GM18867 (cell line): ENCODE data around the gene TMIE.

Experiments
- ATAC-seq: cut with Tn5 transposase; IDR thresholded peaks from one replicate; pipeline ENCODE4 v1.9.1; 2021; ENCODE audit warnings: mild to moderate bottlenecking, moderate library complexity; ENCODE audit not compliant: unreplicated experiment

TMIE gene

DNA sequence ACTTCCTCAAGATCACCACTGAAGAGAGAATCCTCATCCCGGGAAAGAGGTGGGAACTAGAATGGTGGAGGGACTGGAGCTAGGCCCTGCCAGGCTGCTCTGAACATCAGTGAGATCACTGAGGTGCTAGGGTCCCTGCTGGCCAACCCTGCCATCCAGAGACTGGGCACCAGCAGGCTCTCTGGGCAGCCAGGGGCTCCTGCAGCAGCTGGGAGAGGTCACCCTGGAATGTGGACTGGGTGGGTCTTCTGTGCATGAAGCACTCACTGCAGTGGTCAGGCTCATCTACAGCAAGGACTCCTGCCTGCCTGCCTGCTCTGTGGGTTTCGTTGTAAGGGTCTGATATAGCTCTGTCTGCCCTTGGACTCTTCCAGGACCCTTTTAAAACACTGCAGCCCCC lies 32.6 kb upstream of the TMIE start:
- ATAC-seq, result no peak

DNA sequence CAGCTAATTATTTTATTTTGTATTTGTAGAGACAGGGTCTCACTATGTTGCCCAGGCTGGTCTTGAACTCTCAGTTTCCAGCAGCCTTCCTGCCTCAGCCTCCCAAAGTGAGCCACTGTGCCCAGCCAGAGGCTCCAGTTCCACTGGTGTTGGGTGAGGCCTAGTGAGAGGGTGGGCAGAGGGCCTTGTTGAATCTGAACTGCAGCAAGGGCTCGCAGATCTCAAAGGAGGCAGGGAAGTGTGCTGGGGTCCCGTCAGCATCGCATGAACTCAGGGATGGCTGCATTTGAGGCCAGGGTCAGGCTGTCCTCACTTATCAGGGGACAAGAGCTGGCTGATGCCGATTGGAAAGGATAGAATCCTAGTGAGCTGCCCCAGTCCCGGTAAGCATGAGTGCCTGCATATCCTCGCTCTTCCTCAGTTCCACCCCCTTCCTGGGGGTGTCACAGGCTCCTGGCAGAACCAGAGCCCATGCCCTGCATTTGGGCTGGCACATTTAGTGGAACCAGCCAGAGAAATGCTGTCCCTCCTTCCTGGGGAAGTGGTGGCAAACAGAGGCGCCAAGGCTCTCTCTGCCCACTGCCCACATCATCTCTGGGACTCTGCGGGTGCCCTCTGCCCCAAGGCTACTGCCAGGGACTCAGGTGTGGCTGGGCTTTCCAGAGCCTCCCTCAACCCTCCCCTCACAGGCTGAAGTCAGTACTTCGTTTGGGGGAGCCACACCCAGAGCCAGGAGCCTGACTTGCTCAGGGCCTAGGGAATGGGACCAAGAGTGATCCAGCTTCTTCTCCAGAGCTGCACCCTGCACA lies 31.8 kb upstream of the TMIE start:
- ATAC-seq, result no peak

DNA sequence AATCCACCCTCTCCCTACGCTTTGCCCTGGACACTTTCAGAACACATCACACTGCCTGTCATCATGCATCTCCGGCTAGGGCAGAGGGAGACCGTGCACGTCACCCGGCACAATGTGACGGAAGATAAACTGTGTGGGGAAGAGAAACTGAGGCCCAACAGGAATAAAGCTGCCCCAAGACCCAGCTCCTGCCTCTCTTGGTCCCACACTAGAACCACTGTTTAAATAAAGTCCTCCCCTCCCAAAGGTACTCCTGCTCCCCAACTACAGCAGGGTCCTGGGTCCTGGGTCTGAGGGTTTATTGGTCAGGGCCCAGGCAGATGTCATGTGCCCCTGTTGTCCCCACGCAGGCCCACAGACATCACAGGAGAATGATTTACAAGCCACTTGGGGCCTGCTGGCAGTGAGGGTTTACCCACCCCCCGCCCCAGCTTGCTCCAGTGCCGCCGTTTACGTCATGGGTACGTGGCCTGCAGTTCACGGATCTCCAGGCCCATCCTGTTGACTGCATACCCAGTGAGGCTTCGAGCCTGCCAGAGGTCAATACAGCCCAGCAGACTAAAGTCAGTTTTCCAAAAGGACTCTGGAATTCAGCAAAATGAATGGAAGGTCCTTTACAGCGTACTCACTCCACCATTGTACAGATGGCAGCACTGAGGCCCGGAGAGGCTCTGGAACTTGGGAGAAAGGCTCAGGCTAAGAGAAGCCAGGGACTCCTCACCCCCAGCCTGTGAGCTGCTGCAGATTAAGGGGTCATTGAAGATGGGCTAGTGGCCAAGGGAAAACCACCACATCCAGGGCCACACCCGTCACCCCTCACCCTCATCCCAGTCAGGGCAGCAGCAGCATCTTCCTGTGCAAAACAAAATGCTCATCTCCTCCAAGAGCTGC lies 30.9 kb upstream of the TMIE start:
- ATAC-seq, result no peak

DNA sequence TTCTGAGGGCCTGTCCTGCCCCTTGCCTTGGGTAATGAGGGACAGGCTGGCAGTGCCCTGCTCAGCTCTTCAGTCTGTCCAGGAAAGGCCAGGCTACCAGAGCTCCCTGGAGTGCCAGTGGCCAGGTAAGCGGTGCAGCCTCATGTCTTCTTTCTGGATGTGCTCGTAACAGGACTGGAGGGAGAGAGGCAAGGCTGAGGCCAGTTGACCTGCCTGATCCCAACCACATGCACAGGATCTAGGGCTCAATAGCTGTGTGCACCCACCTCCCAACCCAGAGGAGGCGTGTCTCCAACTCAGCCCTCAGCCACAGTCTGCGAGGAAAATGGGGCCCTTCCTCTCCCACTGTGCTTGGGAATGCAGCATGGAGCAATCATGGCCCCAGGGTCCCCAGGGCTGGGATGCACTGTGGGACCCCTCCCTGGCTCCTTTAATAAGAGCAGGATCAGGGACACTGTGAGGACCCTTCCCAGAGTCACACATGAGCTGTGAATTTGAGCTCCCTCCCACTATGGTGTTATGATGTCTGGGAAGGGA lies 30.2 kb upstream of the TMIE start:
- ATAC-seq, result no peak

DNA sequence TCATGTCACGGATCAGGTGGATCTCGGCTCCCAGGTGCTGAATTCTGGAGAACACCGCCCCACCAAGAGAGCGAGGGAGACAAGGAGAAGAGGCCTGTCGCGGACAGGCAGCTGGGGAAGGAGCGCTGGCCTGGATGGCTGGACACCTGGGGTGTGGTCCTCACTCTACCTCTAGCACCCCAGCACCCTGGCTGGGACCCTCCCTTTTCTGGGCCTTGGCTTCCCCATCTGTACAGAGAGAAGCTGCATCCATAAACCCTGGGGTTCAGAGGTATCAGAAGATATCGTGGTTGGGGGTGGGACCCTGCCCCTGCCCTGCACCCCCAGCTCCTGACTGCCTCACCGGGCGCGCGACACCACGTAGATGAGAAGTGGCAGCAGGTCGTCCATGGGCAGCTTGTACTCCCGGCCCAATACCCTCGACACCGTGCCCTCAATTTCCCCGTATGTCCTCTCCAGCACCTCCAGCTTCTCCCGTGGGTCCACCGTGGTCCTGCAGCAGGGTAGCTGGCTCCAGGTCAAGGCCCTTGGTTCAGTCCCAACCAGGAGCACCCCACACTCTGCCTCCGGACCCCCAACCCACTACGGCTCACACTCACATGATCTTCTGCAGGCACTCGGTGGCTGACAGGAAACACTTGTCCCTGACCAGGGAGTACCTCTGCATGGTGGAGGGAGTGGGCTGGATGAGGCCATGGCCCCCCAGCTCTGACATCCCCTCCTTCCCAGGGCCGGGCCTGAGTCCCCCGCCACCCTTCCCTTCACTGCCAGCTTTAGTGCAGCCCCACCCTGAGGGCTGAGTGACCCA lies 29.4 kb upstream of the TMIE start:
- ATAC-seq, result no peak

DNA sequence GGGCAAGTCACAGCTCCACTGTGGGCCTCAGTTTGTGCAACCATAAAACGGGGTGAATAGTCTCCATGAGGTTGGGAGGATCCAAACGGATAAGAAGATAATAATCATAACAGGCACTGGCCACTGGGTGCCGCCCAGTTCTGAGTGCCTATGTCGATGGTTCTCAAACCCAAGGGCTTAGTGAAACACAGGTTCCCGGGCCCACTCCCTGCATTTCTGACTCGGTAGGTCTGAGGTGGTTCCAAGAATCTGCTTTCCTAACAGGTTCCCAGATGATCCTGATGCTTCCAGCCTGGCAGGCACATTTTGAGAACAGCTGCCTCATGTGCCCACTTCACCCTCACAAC lies 28.9 kb upstream of the TMIE start:
- no peak for ATAC-seq

DNA sequence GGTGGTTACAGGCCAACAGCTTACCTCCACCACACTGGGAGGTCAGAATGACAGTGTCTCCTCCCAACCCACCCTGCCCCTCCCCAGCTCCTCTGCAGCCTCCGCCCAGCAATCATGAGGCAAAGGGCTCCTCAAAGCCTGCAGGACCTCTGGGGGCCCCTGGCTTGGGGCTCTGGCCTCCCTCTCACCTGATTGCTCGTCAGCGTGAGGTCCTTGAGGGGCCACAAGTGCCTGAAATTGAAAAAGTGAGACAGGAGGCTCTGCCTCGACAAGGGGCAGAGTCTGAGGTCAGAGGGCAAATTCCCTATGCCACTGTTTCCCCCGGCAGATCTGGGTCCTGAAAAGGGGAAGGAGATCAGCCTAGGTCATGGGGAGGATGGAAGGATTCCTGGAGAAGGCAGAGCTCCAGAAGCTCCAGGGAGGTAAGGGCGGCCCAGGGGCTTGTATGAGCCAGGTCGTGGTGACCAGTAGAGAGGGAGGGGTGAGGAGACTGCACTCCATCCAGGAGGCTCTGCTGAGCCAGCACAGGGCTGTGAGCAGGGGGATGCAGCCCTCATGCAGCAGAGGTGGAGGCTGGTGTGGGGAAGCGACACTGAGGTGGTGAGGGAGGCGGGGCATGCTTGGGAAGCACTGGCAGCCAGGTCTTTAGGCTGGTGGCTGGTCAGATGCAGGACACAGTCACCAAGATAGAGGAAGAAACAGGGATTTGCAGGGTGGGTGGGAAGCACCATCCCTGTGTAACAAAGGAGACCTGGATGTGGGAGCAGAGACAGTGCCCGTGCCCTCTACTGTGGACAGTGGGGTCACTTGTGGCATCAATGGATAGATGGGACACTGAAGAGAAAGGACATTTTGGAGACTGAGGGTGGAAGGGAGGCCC lies 27.8 kb upstream of the TMIE start:
- no peak for ATAC-seq

DNA sequence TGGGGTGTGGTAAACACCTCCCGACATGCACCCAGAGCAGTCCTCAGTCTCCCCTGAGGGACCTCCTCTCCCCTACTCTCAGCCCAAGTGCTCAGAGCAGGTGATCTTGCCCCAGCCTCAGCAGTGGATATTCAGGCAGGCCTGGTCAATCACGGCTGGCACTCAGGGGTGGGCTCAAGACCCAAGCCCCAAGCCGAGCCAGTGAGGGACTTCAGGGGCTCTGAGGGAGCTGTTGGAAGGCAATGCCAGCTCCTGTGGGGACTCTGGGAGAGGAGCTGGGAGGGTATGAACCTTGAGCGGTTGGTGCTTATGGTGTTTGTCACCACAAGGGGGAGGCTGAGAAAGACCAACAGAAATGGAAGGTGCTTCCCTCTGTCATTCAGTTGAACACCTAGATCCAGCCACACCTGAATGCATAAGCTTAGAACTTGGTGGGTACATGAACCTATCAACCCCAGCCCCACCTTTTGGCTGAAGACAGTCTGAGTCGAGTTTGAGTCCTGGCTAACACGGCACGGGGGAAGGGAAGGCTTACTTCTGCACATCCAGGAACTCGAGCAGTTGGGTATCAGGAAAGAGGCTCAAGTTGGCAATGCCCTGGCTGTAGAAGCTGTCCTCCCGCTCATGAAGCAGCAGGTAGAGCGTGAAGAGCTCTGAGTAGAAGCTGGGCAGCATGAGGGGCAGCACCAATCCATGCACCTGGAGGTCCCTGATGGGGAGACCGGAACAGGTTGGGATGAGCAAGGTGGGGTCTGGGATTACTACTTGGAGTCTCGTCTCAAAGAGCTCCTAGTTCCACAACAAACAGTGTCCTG lies 27.0 kb upstream of the TMIE start:
- ATAC-seq, result no peak

DNA sequence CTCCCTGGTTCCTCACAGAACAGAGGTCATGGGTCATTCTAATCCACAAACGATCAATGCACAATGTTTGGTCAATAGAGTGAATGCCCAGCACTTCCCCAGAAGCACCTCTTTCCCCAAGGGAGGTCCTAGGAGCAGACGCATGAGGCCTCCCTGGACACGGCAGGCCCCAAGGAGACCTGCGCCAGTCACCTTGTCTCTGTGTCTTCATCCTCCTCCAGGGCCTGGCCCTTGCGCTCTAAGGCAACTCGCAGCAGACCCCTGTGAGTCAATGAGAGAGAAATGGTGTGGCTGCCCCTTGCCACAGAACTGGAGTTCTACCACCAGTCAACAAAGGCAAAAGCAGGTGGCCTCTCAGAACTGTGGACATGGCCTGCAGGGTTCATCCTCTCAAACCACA lies 25.8 kb upstream of the TMIE start:
- ATAC-seq, result no peak

DNA sequence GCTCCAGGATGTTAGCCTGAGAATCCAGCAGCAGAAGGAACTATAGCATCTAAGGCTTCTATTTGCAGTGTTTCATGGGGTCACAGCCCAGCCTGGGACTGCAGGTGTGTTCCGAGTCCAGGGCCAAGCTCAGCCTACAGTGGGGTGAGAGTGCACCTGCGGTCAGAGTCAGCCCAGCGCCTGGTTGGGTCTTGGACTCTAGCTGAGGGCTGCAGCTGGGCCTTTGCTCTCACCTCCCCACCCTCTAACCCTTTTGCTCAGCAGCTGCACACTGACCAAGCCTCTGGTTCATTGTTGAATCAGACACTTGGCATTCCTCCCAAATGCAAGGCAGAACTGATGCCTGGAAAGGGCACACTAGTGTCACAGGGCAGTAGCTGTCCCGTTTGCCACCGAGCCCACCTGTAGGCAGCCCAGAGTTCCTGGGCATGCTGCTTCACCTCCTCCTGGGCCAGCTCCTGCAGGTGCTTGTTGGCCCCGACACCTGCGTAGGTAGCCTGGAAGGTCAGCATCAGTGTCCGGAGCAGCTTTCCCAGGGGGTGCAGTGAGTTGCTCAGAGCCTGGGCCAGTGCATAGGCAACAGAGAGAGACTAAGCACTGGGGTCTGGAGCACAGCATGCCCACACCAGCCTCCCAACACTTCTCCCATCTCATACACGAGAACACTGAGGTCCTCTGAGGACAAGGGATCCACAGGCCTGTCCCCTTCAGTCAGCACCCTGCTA lies 25.2 kb upstream of the TMIE start:
- no peak for ATAC-seq

DNA sequence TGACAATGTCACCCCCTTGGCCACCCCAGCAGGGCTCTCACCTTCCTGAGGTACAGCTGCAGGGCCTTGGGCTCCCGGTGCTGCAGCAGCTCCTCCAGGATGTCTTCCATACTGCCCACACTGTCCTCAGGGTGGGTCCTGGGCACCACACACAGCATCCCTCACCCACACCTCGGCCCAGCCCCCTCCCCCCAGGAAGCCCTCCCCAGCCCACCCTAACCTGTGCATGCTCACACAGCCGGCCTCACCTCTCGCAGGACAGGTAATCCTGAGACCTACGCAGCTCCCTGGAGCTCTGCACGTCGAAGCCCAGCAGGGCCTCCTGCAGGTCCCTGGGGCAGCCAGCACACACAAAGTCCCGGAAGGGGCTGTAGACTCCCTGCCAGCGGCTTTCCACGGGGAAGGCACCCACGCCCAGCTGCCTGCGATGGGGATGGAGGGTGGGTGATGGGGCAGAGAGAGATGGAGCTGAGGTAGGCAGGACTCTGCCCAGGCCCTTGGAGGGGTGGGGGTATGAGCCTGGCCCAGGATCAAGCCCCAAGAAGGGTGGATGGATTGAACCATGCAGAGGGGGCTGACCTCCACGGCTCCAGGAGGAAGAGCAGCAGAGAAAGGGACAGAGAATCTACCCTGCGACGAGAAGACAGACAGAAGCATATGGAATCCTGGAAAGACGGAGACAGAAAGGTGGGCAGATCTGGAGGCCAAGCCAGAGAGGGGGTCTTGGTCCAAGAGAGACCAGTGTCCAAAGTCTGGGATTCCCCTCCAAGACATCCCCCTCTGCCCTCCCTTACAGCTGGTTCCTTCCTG lies 24.4 kb upstream of the TMIE start:
- ATAC-seq, result no peak

DNA sequence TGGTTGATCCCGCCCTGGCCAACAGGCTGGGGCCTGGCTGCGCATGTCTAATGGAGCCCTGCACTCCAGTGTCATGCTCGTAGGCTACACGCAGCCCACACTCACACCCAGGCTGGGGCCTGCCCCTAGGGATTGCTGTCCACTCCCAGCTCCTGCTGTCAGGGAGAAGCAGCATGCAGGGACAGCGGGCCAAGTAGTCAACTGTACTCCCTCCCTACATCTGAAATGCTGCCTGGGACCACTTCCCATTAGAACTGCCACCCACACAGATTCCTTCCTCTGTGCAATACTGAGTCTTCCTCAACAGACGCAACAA lies 23.8 kb upstream of the TMIE start:
- ATAC-seq, result no peak

DNA sequence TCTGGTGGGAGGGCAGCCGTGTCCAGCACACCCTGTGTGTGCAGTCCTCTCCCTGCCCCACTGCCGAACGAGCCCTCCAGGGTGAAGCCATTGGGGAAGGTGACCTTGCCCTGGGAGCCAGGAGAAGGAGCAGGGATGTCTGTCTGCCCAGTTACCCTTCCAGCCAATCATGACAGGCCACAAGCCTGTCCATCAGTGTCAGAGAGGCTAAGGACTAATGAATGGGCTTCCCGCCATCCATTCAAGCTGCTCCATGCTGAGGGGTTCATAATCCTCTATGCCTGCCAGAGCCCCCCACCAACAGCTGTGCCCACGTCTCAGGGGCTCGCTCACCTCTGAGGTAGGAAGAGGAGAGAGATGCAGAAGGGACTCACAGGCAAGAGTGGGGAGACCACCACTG lies 22.9 kb upstream of the TMIE start:
- ATAC-seq, result no peak

DNA sequence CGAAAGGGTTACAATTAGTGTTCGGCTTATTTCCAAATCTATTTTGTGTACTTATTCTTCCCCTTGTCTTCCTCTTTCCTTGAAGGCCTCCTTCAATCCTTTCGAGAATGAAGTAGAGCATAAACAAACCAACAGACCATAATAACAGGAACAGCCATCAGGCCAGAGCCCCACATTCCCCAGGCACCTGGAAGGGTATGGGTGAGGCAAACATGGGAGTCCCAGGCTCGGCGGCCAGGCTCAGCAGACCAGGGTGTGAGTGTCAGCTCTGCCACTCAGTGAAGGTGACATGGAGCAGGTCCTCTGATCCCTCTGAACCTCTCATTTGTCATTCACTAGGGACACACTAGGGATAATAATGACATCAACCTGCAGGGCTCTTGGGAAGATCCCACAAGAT lies 21.5 kb upstream of the TMIE start:
- ATAC-seq, result no peak

DNA sequence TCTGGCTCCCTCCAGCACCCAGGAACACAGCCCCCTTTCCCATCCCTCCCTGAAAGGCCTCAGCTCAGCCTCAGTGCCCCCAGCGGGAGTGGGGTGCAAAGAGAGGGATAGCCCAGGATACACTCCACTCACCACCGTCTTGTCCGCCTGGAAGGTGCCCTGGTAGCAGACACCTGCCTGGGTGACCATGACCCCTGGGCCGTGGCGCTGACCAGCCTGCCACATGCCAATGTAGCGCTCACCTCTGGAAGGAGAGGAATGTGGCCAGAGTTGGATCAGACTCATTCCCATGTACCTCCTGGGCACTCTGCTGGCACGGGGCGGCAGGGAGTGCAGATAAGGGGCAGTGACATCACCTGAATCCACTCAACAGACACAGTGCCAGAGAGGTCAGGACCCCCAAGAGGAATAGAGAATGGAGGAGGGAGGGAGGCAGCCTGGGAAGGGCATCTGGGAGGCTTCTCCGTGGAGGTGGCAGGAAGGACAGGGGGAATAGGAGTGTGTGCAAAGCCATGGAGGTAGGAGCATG lies 20.8 kb upstream of the TMIE start:
- no peak for ATAC-seq

DNA sequence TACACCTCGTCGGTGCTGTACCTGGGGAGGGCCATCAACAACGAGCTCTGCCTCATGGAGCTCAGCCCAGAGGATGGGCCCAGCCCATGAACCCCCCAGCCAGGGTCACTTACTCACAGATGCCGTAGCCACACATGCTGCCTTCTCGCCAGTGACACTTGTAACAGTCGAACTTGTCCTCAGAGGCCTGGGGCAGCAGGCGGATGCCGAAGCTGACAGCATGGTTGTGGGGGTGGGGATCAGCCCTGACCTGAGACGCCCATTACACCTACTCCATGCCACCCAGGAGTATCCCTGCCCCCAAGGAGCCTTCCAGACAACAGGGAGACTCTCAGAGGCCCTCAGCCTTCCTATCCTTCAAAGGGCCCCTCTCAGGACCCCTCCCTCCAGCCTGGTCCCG lies 19.8 kb upstream of the TMIE start:
- ATAC-seq, result no peak

DNA sequence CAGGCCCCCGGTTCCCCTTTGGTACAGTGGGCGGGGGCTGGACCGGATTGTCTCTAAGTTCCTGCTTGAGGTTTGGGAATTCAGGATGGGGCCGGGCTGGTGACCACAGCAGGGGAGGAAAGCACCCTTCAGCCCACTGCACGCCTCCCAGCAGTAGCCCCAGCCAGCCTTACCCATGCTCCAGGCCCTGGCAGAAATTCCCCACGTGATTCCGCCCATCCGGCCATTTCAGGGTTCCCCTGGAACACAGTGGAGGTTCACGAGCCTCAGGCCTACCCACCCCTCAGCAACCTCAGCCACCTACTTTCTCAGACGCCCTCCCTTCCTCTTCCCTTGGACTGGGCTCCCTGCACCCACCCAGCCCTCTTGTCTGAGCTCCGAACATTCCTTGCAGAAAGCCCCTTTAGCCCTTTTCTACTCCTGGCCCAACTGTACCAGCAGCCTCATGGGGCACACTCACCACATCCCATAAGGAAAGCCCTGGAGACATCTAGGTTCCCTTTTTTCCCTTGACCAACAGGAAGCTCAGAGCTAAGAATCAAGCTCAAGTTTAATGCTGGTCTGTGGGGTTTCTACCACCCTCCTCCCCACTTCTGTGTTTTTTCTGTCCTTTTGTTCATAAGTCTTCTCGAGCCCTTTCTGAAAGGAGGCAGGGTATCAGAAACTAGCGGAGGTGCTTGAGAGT lies 19.2 kb upstream of the TMIE start:
- ATAC-seq, result no peak
